Stromal cell of bone marrow (primary cell): ENCODE measurements around the gene UPK2.

ENCODE experiments used
- DNase-seq: peaks from one replicate; pipeline ENCODE4 v3.0.0-alpha.2; 2012; ENCODE audit warnings: low read depth

The UPK2 gene

GRCh38 chr11:118917481-118918127, 38.5 kb upstream of the UPK2 start:
- DNase-seq: peak; percentile 79

GRCh38 chr11:118918128-118918685, 37.9 kb upstream of the UPK2 start:
- DNase-seq: peak; percentile 92

GRCh38 chr11:118918686-118919280, 37.3 kb upstream of the UPK2 start:
- DNase-seq: no peak

GRCh38 chr11:118921121-118921928, 34.8 kb upstream of the UPK2 start:
- peak; percentile 88 for DNase-seq

- DNase-seq: peak; percentile 40
Measured at GRCh38 chr11:118921929-118922744, 34.0 kb upstream of the UPK2 start.

GRCh38 chr11:118922745-118923627, 33.1 kb upstream of the UPK2 start:
- no peak for DNase-seq

- DNase-seq: no peak
Measured at GRCh38 chr11:118923721-118924587, 32.1 kb upstream of the UPK2 start.

- no peak for DNase-seq
Measured at GRCh38 chr11:118924591-118925585, 31.2 kb upstream of the UPK2 start.

- no peak for DNase-seq
Measured at GRCh38 chr11:118927554-118928100, 28.5 kb upstream of the UPK2 start.

- peak; percentile 91 for DNase-seq
Measured at GRCh38 chr11:118928101-118928869, 27.8 kb upstream of the UPK2 start.

GRCh38 chr11:118928870-118929500, 27.1 kb upstream of the UPK2 start:
- DNase-seq: peak; percentile 41

- DNase-seq: peak; percentile 67
Measured at GRCh38 chr11:118929501-118930093, 26.5 kb upstream of the UPK2 start.

GRCh38 chr11:118930094-118930712, 25.9 kb upstream of the UPK2 start:
- peak; percentile 51 for DNase-seq

GRCh38 chr11:118931571-118931970, 24.5 kb upstream of the UPK2 start:
- DNase-seq: no peak

GRCh38 chr11:118933486-118933885, 22.6 kb upstream of the UPK2 start:
- no peak for DNase-seq

GRCh38 chr11:118935376-118935775, 20.7 kb upstream of the UPK2 start:
- DNase-seq: no peak
